IMR-90 (cell line): ENCODE data around the gene ARSA. TPM values are rescaled to one million over a fixed set of nuclear protein-coding genes. Genes with fewer than 3 reads are reported as not detected.

Experiments
- ATAC-seq: fragments of 200-7000 bp; cut with Tn5 transposase; 2 replicates; pipeline ENCODE4 v1.9.1; 2020; ENCODE audit warnings: low read depth, mild to moderate bottlenecking, moderate library complexity
- BruUV-seq: library from RNA; stranded (reverse); fragments of 400-500 nt; replicated peaks from 2 replicates; lab custom pipeline; 2021; lab: Mats Ljungman, UMichigan
- CTCF ChIA-PET: fragments of 300-600 bp; formaldehyde crosslinking; extraction: SDS; loops from one replicate; lab custom pipeline; 2021; ENCODE audit warnings: antibody characterized with exemption; lab: Yijun Ruan, JAX
- POLR2A ChIA-PET: fragments of 300-600 bp; sonication (Branson Sonifier 250); formaldehyde crosslinking; loops from one replicate; lab custom pipeline; 2022; ENCODE audit warnings: antibody characterized with exemption; ENCODE audit not compliant: unreplicated experiment; lab: Charles Lee
- DNase-seq: peaks from one replicate; pipeline ENCODE4 v3.0.0; 2013
- H2AFZ ChIP-seq: replicated peaks from 2 replicates; pipeline ENCODE3; 2013; ENCODE audit warnings: low read length, mild to moderate bottlenecking; ENCODE audit not compliant: poor library complexity
- H2AK5ac ChIP-seq: 2 replicates; pipeline ENCODE4 v1.6.1; 2013; ENCODE audit warnings: low read depth, low read length, inconsistent platforms
- H2AK9ac ChIP-seq: replicated peaks from 2 replicates; pipeline ENCODE3; 2013; ENCODE audit warnings: mild to moderate bottlenecking, low read depth, low read length, moderate library complexity; ENCODE audit not compliant: poor library complexity
- H2BK120ac ChIP-seq: 2 replicates; pipeline ENCODE4 v1.6.1; 2013; ENCODE audit warnings: low read depth, low read length, inconsistent platforms
- H2BK15ac ChIP-seq: 3 replicates; pipeline ENCODE4 v1.6.1; 2013; ENCODE audit warnings: low read depth, low read length, inconsistent platforms
- H2BK20ac ChIP-seq: 2 replicates; pipeline ENCODE4 v1.6.1; 2013; ENCODE audit warnings: low read depth, mild to moderate bottlenecking, inconsistent platforms, low read length, moderate library complexity
- H2BK5ac ChIP-seq: 2 replicates; pipeline ENCODE4 v1.6.1; 2013; ENCODE audit warnings: mild to moderate bottlenecking, low read depth, low read length, inconsistent platforms; ENCODE audit not compliant: poor library complexity, severe bottlenecking
- H3K14ac ChIP-seq: replicated peaks from 2 replicates; pipeline ENCODE4 v1.6.1; 2013; ENCODE audit warnings: low read depth, low read length, inconsistent platforms
- H3K18ac ChIP-seq: 2 replicates; pipeline ENCODE4 v1.6.1; 2013; ENCODE audit warnings: low read depth, low read length, control low read depth
- H3K23ac ChIP-seq: 2 replicates; pipeline ENCODE4 v1.6.1; 2013; ENCODE audit warnings: low read depth, low read length, inconsistent platforms
- H3K27ac ChIP-seq: 2 replicates; pipeline ENCODE4 v1.5.1; 2013; ENCODE audit warnings: mild to moderate bottlenecking, control low read depth, low read length; ENCODE audit not compliant: insufficient read depth
- H3K27me3 ChIP-seq: 2 replicates; pipeline ENCODE4 v1.6.1; 2013; ENCODE audit warnings: low read length; ENCODE audit not compliant: control insufficient read depth, insufficient read depth
- H3K36me3 ChIP-seq: 2 replicates; pipeline ENCODE4 v1.6.1; 2013; ENCODE audit warnings: low read length, mixed read lengths; ENCODE audit not compliant: control insufficient read depth, insufficient read depth
- H3K4ac ChIP-seq: 2 replicates; pipeline ENCODE4 v1.6.1; 2013; ENCODE audit warnings: low read depth, low read length, inconsistent platforms
- H3K4me1 ChIP-seq: 2 replicates; pipeline ENCODE4 v1.6.1; 2013; ENCODE audit warnings: low read length, mixed read lengths; ENCODE audit not compliant: control insufficient read depth, insufficient read depth
- H3K4me2 ChIP-seq: 2 replicates; pipeline ENCODE4 v1.6.1; 2013; ENCODE audit warnings: low read depth, mild to moderate bottlenecking, control low read depth, low read length, moderate library complexity
- H3K4me3 ChIP-seq: 2 replicates; pipeline ENCODE4 v1.5.1; 2013; ENCODE audit warnings: low read depth, mild to moderate bottlenecking, control low read depth, low read length, moderate library complexity; ENCODE audit not compliant: insufficient read depth
- H3K56ac ChIP-seq: 2 replicates; pipeline ENCODE4 v1.6.1; 2013; ENCODE audit warnings: low read length, inconsistent platforms; ENCODE audit not compliant: insufficient read depth; ENCODE audit errors: extremely low read depth
- H3K79me1 ChIP-seq, 2 experiments: 2 replicates each; pipeline ENCODE4 v1.6.1; 2013; ENCODE audit warnings: low read length in 2 of 2, inconsistent platforms in 1 of 2, low read depth in 1 of 2
- H3K9ac ChIP-seq: 2 replicates; pipeline ENCODE4 v1.6.1; 2013; ENCODE audit warnings: low read depth, low read length, control low read depth
- H3K9me1 ChIP-seq: 2 replicates; pipeline ENCODE4 v1.6.1; 2013; ENCODE audit warnings: low read length, inconsistent platforms; ENCODE audit not compliant: insufficient read depth
- H3K9me3 ChIP-seq: 2 replicates; pipeline ENCODE4 v1.6.1; 2013; ENCODE audit warnings: low read length; ENCODE audit not compliant: control insufficient read depth, insufficient read depth
- H4K20me1 ChIP-seq: 2 replicates; pipeline ENCODE4 v1.6.1; 2013; ENCODE audit warnings: low read length, inconsistent platforms; ENCODE audit not compliant: insufficient read depth
- H4K5ac ChIP-seq: 2 replicates; pipeline ENCODE4 v1.6.1; 2013; ENCODE audit warnings: mild to moderate bottlenecking, low read depth, low read length, control low read depth
- H4K8ac ChIP-seq, 2 experiments: 2 replicates each; pipeline ENCODE4 v1.6.1; 2013; ENCODE audit warnings: low read depth in 2 of 2, low read length in 2 of 2, control low read depth in 1 of 2, inconsistent platforms in 1 of 2
- H4K91ac ChIP-seq: 2 replicates; pipeline ENCODE4 v1.6.1; 2013; ENCODE audit warnings: low read depth, low read length, inconsistent platforms; ENCODE audit not compliant: insufficient read depth
- CEBPB ChIP-seq: IDR thresholded peaks from 2 replicates; pipeline ENCODE4 v1.6.1; 2012; ENCODE audit warnings: low read depth, low read length, improper control_type of control experiment
- CTCF ChIP-seq: conservative IDR thresholded peaks from 2 replicates; pipeline ENCODE4 v1.5.1; 2012; ENCODE audit warnings: mild to moderate bottlenecking, low read depth, low read length, improper control_type of control experiment
- RAD21 ChIP-seq: IDR thresholded peaks from 2 replicates; pipeline ENCODE4 v1.6.1; 2012; ENCODE audit warnings: low read length, improper control_type of control experiment
- RCOR1 ChIP-seq: IDR thresholded peaks from 2 replicates; pipeline ENCODE4 v1.6.1; 2012; ENCODE audit warnings: mild to moderate bottlenecking, low read length, improper control_type of control experiment; ENCODE audit not compliant: insufficient replicate concordance
- WGBS, 2 experiments: methylation state at CpG; one replicate each; pipeline versions ENCODE4 v1.1.5 to v1.1.7; 2013; ENCODE audit warnings: missing lambda C conversion rate in 2 of 2; ENCODE audit not compliant: insufficient read length in 1 of 2; ENCODE audit errors: extremely low coverage in 2 of 2; 5-methylcytosine and 5-hydroxymethylcytosine counted together
- dilution Hi-C: fragments of 300-500 bp; cut with HindIII; formaldehyde crosslinking; loops from one replicate; pipeline ENCODE4 v1.14.3; 2018; ENCODE audit warnings: low sequenced_read_pairs; ENCODE audit not compliant: unreplicated experiment
- in situ Hi-C: fragments of 300-500 bp; cut with MboI; formaldehyde crosslinking; loops from 3 replicates; pipeline ENCODE4 v1.14.3; 2019; ENCODE audit warnings: low sequenced_read_pairs, inconsistent platforms, mixed read lengths
- intact Hi-C: fragments of 100-400 bp; cut with micrococcal nuclease; formaldehyde crosslinking; loops from 2 replicates; pipeline ENCODE4 v1.10.0; 2022
- polyA plus RNA-seq, 3 experiments: library from polyadenylated mRNA; depleted of rRNA; stranded (reverse); fragments of >200 nt; gene quantifications; 2 replicates each; pipeline ENCODE4 v1.2.3, GENCODE V29; 2012; ENCODE audit warnings: low replicate concordance in 1 of 3
- total RNA-seq: library from RNA; depleted of rRNA; stranded (reverse); fragments of >200 nt; gene quantifications from 2 replicates; pipeline ENCODE4 v1.2.3, GENCODE V29; 2012
- TF ChIP-seq, protein P1 (sequence below): fragments of 150-350 bp; IDR thresholded peaks from 2 replicates; pipeline ENCODE4 v1.6.1; 2016; ENCODE audit warnings: low read depth, mild to moderate bottlenecking, low read length, moderate library complexity, borderline replicate concordance

The ARSA gene
- total and polyA plus RNA-seq, 2 of the 4 experiments (the other 2 are of a cell fraction) = 3.4 to 24.2 TPM

GRCh38 chr22:50610041-50610451 is 17.9 kb downstream of the ARSA start:
- Histone ChIP-seq H3K4me2 (no peak overlapping the region), H3K23ac (no peak overlapping the region), H3K14ac (no peak overlapping the region), H3K27ac (no peak overlapping the region), H3K36me3 (no peaks in the 10 kb centered on the region), H2AK5ac (no peak overlapping the region), H4K20me1 (no peaks in the 10 kb centered on the region; the same call in 1 of the 2 replicates), H3K18ac (no peak overlapping the region), H4K5ac (no peak overlapping the region), H3K56ac (no peak overlapping the region), H3K79me1 (no peaks in the 10 kb centered on the region), H2BK15ac (no peak overlapping the region), H2BK120ac (no peak overlapping the region), H3K4me1 (no peaks in the 10 kb centered on the region), H3K9me1 (no peaks in the 10 kb centered on the region), H2BK5ac (no peak overlapping the region), H4K8ac (no peak overlapping the region), H4K91ac (no peak overlapping the region), H3K4me3 (no peak overlapping the region), H3K27me3 (peaks cover 63% of the 10 kb centered on the region), H2AK9ac (no peak overlapping the region), H2BK20ac (no peak overlapping the region), H3K4ac (no peak overlapping the region), H3K9ac (no peak overlapping the region), H2AFZ (no peak overlapping the region), H3K9me3 (no peaks in the 10 kb centered on the region)
- intact Hi-C loops (no loop called here), in situ Hi-C loops (no loop called here), dilution Hi-C loops (no loop called here)
- CTCF ChIA-PET = no interaction called here
- POLR2A ChIA-PET = no interaction called here
- DNase-seq (no peak), ATAC-seq (no peak)
- 64% methylated on average over 2 of the region's 11 CpGs; no CpG with 5 or more reads in 1 of the 2 experiments for WGBS, 2 experiments
- no TSS peak for BruUV-seq
- TF ChIP-seq, protein P1, sequence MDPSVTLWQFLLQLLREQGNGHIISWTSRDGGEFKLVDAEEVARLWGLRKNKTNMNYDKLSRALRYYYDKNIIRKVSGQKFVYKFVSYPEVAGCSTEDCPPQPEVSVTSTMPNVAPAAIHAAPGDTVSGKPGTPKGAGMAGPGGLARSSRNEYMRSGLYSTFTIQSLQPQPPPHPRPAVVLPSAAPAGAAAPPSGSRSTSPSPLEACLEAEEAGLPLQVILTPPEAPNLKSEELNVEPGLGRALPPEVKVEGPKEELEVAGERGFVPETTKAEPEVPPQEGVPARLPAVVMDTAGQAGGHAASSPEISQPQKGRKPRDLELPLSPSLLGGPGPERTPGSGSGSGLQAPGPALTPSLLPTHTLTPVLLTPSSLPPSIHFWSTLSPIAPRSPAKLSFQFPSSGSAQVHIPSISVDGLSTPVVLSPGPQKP = no peak
- no peak for TF ChIP-seq RCOR1
- no peak for TF ChIP-seq RAD21
- no peak for TF ChIP-seq CEBPB
- TF ChIP-seq CTCF = no peak
